Large intestine (tissue), 3 donors: ENCODE measurements around the gene TEAD1. TPM values are rescaled to one million over a fixed set of nuclear protein-coding genes. Genes with fewer than 3 reads are reported as not detected.

Source experiments
- DNase-seq, 2 donors: peaks; one replicate each; pipeline versions ENCODE4 v3.0.0 to v3.0.0-alpha.2; 2013
- H3K27ac ChIP-seq: one replicate; pipeline ENCODE4 v1.5.1; 2013; ENCODE audit warnings: low read length
- H3K27me3 ChIP-seq: 2 replicates; pipeline ENCODE4 v1.6.1; 2013; ENCODE audit warnings: low read length; ENCODE audit not compliant: control insufficient read depth, insufficient read depth
- H3K36me3 ChIP-seq: 2 replicates; pipeline ENCODE4 v1.6.1; 2013; ENCODE audit warnings: low read length; ENCODE audit not compliant: control insufficient read depth, insufficient read depth
- H3K4me1 ChIP-seq: one replicate; pipeline ENCODE4 v1.6.1; 2013; ENCODE audit warnings: low read length; ENCODE audit not compliant: control insufficient read depth, insufficient read depth
- H3K4me3 ChIP-seq: one replicate; pipeline ENCODE4 v1.5.1; 2013; ENCODE audit warnings: low read length
- H3K9me3 ChIP-seq: one replicate; pipeline ENCODE4 v1.6.1; 2013; ENCODE audit warnings: mild to moderate bottlenecking, low read depth, low read length, moderate library complexity; ENCODE audit not compliant: control insufficient read depth
- WGBS: methylation state at CpG from one replicate; pipeline ENCODE4 v1.1.5; 2013; ENCODE audit warnings: low lambda C conversion rate; ENCODE audit not compliant: insufficient coverage; 5-methylcytosine and 5-hydroxymethylcytosine counted together
- polyA plus RNA-seq: library from polyadenylated mRNA; unstranded; fragments of 120-200 nt; gene quantifications from one replicate; pipeline ENCODE4 v1.2.1, GENCODE V29; 2013

TEAD1 gene
- polyA plus RNA-seq, 1 donor: 38.7 TPM

DNA sequence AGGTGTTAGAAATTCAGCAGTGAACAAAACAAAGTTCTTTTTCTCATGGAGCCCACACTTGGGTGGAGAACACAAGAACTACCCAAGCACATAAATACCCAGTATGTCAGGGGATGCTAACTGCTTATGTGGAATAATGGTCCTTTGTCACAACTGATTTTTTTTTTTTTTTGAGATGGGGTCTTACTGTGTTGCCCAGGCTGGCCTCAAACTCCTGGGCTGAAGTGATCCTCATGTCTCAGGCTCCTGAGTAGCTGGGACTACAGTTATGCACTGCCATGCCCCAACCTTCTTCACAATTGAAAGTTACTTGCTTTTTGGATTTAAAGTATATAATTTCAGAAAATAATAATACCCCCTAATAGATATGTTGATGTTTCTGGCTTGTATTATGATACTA is 212.3 kb downstream of the TEAD1 start:
- no peaks in the 10 kb centered on the region for H3K27me3 ChIP-seq
- H3K9me3 ChIP-seq: no peaks in the 10 kb centered on the region
- no peak for DNase-seq
- no peak overlapping the region for H3K4me3 ChIP-seq
- H3K27ac ChIP-seq: no peak overlapping the region
- no peaks in the 10 kb centered on the region for H3K4me1 ChIP-seq
- H3K36me3 ChIP-seq: peaks cover 34% of the 10 kb centered on the region

DNA sequence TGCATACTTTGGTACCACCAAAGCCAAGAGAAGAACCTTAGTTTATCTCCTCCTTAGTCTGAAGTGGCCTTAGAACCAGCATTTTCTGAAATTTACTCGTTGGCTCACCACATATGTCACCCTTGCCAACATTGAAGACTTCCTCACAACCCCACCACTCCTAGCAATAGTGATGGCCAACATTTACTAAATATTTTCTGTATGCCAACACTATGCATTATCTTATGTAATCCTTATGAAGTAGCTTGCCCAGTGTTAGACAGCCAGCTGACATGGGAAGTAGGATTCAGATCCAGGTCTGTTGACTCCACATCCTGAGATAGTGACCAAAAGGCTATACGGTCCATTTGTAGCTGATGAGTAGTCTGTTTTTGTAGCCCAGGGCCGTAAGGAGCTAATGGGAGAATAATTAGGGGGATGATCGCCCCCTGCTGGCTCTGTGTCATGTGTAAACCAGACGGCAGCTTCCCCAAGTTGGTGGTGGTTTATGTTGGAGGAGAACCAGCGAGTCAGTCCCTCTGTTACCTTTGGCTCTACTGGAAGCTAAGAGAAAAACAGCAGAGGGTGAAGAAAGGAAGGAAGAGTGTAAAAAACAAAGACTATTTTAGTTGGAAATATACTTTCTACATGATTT is 214.4 kb downstream of the TEAD1 start:
- Histone ChIP-seq H3K36me3 (peaks cover 24% of the 10 kb centered on the region), H3K4me1 (no peaks in the 10 kb centered on the region), H3K27me3 (no peaks in the 10 kb centered on the region), H3K27ac (no peak overlapping the region), H3K4me3 (no peak overlapping the region), H3K9me3 (no peaks in the 10 kb centered on the region)
- WGBS: 5% methylated on average over 3 of the region's 6 CpGs
- DNase-seq: peak; percentile 72 to 75

DNA sequence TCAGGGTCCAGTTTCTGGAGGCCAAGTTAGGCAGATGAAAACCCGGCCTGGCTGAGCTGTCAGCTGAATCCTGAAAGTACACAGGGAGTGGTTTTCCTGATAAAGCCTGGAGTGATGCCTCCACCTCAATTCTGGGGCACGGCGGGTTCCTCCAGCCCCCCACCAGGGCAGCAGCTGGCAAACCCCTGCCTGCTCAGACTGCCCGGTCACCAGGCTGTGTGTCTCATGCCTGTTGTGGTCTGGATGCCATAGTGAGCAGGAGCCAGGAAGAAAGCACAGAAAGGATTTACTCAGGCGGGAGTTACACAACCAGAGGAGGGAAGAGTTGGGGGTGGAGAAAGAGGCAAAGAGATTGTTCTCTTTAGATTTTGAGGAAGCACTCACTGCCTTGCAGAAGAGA is 215.0 kb downstream of the TEAD1 start:
- H3K27ac ChIP-seq: no peak overlapping the region
- DNase-seq: no peak
- peaks cover 22% of the 10 kb centered on the region for H3K36me3 ChIP-seq
- WGBS: no CpG with 5 or more reads among the region's 5 CpGs
- no peaks in the 10 kb centered on the region for H3K9me3 ChIP-seq
- no peaks in the 10 kb centered on the region for H3K4me1 ChIP-seq
- H3K27me3 ChIP-seq: no peaks in the 10 kb centered on the region
- no peak overlapping the region for H3K4me3 ChIP-seq

DNA sequence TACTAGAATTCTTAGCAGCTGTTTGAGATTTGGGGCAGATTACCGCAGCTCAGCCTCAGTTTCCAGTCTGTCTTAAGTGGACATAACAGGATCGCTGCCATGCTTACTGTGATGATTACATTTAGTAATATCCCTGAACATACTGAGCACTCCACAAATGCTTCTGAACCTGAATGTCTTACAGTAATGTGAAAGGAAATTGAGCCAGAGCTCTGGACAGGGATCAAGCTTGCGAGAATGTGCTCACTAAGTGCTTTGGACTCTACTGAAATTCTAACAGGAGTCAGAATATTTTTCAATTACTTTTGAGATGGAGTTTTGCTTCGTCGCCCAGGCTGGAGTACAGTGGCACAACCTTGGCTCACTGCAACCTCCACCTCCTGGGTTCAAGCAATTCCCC is 216.3 kb downstream of the TEAD1 start:
- WGBS: no CpG with 5 or more reads among the region's 5 CpGs
- Histone ChIP-seq H3K4me3 (no peak overlapping the region), H3K27me3 (no peaks in the 10 kb centered on the region), H3K9me3 (no peaks in the 10 kb centered on the region), H3K4me1 (no peaks in the 10 kb centered on the region), H3K36me3 (peaks cover 19% of the 10 kb centered on the region), H3K27ac (no peak overlapping the region)
- DNase-seq: no peak

DNA sequence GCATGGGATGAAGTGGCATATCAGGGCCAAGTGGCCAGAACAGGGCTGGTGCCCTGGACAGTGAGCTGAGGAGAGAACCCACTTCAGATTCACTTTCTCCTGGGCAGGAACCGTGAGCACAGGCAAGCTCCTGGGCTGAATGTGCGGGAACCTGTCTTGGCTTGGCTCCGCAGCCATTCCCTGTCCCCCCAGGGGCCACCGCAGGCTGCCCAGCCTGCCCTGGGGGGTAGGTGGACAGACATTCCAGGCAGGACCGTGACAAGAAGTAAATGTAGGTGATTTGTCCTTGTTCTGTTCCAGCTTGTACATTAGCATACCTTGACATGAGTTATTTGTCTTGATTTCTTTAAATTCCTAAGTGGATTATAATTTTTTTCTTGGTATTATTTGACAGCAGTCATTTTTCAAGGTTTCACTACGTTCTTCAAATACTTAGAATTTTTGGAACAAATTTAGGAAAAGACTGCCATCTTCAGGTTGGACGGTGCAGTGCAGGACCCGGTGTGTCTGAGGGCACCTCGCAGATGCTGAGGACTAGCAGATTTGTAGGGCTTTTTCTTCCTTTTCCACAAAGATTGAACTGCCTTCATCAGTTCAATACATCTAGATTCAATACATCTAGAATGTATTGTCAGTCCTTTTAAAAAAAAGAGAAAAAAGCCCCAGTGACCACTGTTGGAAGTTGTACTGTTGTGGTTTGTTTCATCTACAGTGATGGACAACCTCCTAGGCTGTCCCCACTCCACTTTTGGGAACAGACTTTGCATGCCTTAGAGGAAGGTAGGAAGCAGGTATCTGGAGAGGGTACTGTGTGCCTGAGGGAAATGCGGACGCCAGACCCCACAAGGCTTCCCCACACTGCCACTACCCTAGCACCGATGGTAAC is 219.8 kb downstream of the TEAD1 start:
- no peak overlapping the region for H3K4me3 ChIP-seq
- no peak overlapping the region for H3K27ac ChIP-seq
- H3K4me1 ChIP-seq: no peaks in the 10 kb centered on the region
- H3K27me3 ChIP-seq: no peaks in the 10 kb centered on the region
- H3K36me3 ChIP-seq: peaks cover 35% of the 10 kb centered on the region
- WGBS: 40% methylated on average over 1 of the region's 12 CpGs
- no peaks in the 10 kb centered on the region for H3K9me3 ChIP-seq
- no peak for DNase-seq

DNA sequence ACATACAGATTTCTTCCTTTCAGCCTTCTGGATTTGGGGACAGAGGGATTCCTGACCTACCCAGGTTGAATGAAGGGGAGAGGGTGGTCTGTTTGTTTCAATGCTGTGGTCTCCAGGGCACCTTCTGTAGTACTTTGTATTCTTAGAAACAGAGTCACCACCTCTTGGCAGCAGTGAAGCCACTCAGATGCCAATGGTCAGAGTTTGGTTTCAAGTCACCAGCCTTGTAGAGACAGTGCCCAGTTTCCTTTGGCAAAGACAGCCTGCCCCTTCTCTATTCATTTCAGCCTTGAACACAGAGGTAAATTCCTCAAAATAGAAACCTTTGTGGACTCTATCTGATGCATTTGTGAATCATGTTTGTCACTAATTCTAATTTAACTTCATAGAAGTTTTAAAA is 223.2 kb downstream of the TEAD1 start:
- H3K4me3 ChIP-seq: no peak overlapping the region
- H3K9me3 ChIP-seq: no peaks in the 10 kb centered on the region
- no peak for DNase-seq
- H3K27ac ChIP-seq: no peak overlapping the region
- H3K4me1 ChIP-seq: no peaks in the 10 kb centered on the region
- peaks cover 34% of the 10 kb centered on the region for H3K36me3 ChIP-seq
- H3K27me3 ChIP-seq: no peaks in the 10 kb centered on the region

DNA sequence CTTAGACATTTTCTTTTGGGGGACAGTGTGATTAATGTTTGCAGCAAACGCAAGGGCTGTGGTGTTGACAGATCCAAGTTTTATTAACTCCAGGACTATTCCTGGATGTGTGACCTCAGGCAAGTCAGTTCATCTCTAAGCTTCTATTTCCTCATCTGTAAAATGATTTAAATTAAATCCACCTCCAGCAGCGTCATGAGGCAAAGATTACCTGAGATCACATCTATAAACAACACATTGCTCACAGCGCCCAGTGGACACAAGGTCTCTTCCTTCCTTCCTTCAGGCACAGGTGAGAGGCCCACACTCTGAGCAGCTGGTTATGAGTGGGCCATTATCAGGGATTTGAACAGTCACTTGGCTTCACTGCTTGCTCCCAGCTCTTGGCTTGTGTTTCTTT is 223.6 kb downstream of the TEAD1 start:
- no CpG with 5 or more reads among the region's 3 CpGs for WGBS
- Histone ChIP-seq H3K9me3 (no peaks in the 10 kb centered on the region), H3K27me3 (no peaks in the 10 kb centered on the region), H3K4me1 (no peaks in the 10 kb centered on the region), H3K4me3 (no peak overlapping the region), H3K27ac (no peak overlapping the region), H3K36me3 (peaks cover 38% of the 10 kb centered on the region)
- DNase-seq: no peak

DNA sequence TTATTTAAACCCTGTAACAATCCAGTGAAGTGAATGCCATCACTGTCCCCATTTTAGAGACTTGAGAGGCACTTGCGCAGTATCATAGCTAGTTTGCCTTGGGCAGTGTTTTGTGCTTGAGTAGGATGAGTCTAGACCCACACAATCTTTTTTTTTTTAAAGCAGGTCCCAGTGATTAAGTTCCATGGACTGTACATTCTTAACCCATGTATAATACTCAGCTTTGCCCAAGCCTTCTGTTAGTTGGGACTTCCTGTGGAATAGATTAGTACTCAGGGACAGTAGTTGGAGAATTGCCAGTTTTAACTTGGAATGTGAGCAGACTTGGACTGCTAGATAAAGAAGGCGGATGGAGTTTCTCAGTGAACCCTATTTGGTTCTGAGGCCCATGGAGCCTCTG is 226.3 kb downstream of the TEAD1 start:
- Histone ChIP-seq H3K4me3 (no peak overlapping the region), H3K4me1 (no peaks in the 10 kb centered on the region), H3K36me3 (peaks cover 33% of the 10 kb centered on the region), H3K27ac (no peak overlapping the region), H3K27me3 (no peaks in the 10 kb centered on the region), H3K9me3 (no peaks in the 10 kb centered on the region)
- WGBS: no CpG with 5 or more reads among the region's 2 CpGs
- no peak for DNase-seq

DNA sequence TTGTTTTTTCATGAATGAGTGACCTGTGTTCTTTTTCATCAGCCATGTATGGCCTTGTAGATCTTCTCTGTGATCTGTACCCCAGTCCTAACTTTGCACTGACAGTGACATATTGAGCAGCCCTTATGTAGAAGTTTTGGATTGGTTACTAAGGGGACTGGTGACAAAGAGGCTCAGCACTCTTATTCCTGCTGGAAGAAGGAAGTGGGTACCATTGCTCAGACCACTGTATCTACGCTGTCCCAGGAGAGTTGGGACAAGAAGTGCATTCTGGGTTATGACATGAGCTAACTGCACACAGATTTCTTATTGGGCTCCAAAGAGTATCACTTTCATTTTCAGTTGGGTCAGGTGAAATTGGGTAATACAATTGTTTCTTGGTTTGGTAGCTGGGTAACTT is 227.1 kb downstream of the TEAD1 start:
- no peak overlapping the region for H3K4me3 ChIP-seq
- no peak overlapping the region for H3K27ac ChIP-seq
- H3K9me3 ChIP-seq: no peaks in the 10 kb centered on the region
- 100% methylated on average over 1 of the region's 1 CpG for WGBS
- no peak for DNase-seq
- H3K36me3 ChIP-seq: peaks cover 31% of the 10 kb centered on the region
- no peaks in the 10 kb centered on the region for H3K27me3 ChIP-seq
- no peaks in the 10 kb centered on the region for H3K4me1 ChIP-seq

DNA sequence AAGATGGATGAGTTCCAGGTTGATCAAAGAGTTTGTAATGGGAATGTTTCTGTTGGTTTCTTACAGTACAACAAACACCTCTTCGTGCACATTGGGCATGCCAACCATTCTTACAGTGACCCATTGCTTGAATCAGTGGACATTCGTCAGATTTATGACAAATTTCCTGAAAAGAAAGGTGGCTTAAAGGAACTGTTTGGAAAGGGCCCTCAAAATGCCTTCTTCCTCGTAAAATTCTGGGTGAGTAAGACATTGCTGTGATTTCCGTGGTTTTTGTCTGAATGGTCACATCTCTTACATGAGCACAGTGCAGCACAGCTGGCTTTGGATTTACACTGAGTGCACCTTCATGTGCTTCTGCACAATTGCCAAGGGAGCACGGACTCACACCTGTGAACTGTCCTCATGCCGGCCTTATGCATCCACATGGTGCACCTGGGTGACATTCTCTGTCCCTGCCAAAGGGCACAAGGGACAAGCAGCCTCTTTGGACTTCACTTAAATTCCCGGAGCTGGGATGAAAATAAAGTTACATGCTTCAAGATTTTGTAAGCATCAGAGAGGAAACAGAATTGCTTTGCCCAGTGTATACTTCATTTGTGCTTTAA is 227.8 kb downstream of the TEAD1 start:
- DNase-seq: no peak
- Histone ChIP-seq H3K36me3 (peaks cover 28% of the 10 kb centered on the region), H3K4me1 (no peaks in the 10 kb centered on the region), H3K9me3 (no peaks in the 10 kb centered on the region), H3K4me3 (no peak overlapping the region), H3K27ac (no peak overlapping the region), H3K27me3 (no peaks in the 10 kb centered on the region)
- no CpG with 5 or more reads among the region's 7 CpGs for WGBS
